ENCODE measurements around the gene GMDS.
A peak's percentile ranks its signal among the peaks of the same experiment; 100 is the strongest.
"Not testable (repeated sequence)": the region's sequence is repeated elsewhere in the genome, so short reads cannot be mapped to it uniquely, and the experiment has no call there.

Gene GMDS

DNA sequence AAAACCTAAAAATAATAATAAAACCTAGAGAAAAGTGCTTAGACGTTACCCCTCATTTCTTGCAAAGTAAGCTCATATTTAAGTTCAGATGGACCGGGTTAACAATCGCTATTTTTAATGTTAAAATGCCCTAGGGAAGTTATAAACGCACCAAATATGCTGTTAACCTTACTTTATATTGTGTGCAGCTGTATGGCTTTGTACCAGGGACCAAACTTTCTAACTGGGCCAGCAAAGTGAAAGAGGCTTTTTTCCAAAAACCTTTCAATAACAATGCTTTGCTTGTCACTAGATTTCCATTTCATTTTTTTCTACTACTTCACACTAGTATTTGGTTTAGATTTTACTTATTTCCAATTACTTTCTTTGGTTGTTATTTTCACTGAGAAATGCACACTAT, 387.2 kb downstream of the GMDS start:
- DNase-seq (ENCODE audit: low spot score): no peak

DNA sequence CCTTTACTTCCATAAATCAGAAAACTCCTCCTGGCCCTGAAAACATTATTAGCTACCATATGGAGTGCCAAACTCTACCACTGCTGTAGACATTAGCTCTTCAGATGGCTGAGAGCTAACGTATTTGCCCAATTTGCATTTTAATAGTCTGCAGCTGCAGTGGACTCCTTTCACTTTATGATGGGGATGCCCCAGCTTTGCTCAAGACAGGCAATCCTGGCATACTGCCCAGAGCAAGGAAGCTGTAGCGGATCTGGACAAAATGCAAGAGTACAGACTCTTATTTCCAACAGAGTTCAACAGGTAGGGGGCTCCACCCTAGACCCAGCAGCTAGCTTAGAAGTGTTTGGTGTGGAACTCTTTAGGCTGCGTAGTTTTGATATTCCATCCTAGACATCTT, 389.0 kb downstream of the GMDS start:
- DNase-seq (ENCODE audit: low spot score): no peak

DNA sequence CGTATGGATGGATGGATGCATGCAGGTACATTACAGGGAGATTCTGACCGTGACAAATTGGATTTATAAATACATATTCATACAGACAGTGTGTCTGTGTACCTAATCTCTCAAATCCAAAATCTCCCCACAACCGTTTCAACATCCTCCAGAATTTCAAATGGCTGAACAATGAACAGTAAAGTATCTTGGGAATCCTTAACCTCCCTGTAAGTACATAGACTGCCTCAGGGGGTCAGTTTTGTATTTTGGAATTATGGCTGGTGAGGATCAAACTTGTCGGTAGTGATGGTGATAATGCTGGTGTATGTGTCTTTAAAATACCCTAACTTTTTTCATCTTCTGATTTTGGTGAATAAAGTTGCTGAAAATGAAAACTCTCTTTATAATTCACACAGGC, 389.5 kb downstream of the GMDS start:
- DNase-seq (ENCODE audit: low spot score): no peak

DNA sequence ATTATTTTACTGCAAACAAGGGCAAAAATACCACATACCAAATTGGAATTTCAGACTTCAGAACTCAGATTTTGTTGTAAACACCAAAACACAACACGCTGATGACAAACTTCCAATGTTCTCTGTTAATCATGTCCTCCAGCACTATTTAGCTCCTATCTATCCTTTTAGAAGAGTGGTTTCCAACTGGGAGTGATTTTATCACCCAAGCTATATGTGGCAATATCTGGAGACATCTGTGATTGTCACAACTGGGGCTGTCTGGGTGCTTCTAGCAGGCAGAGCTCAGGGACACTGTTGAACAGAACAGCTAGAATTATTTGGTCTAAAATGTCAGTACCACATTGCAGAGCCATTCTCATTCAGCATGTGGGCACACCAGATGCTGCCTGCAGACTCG, 391.1 kb downstream of the GMDS start:
- no peak for DNase-seq (ENCODE audit: low spot score)

DNA sequence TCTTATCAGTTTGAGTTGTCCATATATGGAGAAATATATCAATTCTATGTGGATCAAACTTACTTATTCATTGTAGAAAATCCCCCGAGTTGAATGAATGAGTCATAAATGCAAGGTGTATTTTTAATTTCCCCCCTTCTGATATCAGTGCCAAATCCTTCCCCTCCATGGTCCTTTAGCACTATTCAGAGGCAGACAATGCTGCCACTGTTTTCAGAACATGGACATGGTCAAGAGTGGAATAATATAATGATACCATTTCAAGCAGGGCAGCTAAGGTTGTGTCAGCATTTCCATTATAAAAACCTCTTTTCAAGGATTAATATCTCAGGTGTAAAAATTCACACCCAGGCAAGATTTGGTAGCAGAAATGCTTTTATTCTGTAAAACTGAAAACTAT, 391.6 kb downstream of the GMDS start:
- DNase-seq (ENCODE audit: low spot score): no peak

DNA sequence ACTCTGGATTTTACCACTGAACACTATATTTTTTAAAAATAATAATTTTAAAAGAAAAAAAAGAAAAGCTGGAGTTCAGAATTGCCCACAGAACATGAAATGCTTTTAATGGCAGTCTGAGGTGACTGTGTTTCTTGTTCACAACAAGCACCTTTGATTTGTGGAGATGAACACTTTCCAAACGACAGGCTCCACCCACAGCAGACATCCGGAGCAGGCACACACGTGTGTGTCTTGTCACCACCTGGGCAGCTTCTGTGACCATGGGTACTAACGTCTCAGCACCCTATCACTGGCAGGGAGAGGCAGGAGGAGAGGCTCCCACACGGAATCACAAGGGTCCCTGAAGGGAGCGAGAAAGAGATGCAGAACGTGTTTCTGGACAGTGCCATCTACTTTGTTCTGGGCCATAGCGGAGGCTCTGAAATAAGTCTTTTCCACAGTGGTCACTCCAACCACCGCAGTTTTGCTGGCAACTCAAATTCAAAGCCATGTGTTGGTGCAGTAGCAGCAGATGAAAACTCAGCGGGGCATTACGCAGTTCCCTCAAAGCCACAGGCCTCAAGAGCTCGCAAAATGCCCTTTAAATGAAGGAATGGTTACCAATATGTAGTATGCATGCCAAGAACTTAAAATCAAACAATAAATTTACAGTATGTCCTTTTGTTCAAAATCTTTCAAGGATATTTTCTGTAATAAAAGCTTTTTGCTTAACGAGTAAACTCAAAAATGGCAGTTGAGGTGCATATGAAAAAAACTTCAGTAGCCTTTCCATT, 393.5 kb downstream of the GMDS start:
- DNase-seq (ENCODE audit: low spot score): no peak

DNA sequence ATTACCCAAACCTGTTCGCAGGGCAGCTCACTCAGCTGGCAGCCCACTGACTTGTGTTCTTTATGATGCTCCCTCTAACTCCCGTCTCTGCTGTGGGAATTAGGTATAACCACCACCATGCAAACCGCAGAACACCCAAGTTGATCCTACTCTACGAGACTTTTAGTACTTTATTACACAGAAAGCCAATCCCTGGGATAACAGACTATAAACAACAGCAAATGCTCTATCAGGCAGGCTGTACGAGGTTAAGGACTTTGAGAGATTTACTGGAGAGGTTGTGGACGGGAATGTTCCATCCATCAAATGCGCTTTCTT, 394.6 kb downstream of the GMDS start:
- no peak for DNase-seq (ENCODE audit: low spot score)

DNA sequence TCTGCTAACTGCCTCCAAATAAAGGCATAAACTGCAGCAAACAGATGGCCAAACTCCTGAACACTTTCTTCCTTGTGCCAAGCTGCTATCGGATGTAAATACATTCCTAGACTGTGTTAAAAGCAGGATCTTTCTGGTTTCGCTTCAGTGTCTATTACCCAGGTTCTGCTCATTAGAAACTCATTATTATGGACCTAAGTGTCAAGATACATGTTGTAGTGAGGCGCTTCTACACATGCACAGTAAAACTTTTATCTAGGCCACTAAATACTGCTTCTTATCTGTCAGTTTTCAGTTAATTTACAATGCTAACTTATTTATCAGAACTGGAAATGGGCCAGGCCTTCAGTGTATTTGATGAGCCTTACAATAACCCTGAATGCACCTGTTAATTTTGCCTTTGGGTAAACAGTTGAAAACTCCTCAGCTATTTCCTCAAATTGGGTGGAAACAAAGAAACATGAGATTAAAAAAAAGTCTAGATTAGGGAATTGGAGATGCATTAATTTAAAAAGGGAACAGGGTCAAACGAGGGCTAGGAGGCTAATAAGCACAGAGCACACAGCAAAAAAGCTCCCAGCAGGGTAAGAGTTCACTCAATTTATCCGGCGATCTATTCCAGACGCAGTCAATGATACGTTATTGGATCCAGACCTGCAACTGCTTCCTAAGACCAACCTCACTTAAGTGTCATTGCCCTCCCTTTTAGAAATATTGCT, 395.1 kb downstream of the GMDS start:
- no peak for DNase-seq (ENCODE audit: low spot score)

DNA sequence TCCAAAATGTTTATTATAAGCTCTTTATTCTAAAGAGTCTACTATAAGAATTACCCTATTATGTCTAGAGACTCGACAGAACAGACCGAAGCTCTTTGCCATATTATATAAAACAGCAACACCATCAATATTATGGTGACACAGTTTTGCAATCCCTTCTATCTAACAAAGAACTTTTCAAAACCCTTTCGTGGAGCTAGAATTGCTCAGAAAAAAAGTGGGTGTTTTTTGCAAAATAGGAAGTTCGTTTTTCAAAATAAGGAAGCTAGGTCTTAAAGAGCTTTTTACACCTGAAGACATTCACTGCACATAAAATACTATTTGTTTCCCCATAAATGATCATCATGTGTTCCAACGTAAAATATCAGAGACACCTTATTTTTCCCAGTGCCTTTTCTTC, 395.7 kb downstream of the GMDS start:
- DNase-seq (ENCODE audit: low spot score): no peak

DNA sequence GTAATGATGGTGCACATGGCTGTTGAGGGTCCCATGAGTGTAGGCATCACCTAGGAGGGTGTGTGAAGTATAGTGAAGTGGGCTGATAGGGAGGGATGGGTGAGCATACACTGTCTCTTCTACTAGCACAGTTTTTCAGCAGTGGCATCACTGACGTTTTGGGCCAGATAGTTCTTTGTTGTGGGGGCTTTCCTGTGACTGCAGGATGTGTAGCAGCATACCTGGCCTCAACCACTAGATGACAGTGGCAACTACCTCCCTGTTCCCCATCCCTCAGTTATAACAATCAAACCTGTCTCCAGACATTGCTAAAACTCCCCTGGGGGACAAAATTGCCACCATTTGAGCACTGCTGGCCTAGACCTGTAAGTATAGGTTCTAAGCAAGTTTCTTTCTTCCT, 396.7 kb downstream of the GMDS start:
- DNase-seq (ENCODE audit: low spot score): no peak

DNA sequence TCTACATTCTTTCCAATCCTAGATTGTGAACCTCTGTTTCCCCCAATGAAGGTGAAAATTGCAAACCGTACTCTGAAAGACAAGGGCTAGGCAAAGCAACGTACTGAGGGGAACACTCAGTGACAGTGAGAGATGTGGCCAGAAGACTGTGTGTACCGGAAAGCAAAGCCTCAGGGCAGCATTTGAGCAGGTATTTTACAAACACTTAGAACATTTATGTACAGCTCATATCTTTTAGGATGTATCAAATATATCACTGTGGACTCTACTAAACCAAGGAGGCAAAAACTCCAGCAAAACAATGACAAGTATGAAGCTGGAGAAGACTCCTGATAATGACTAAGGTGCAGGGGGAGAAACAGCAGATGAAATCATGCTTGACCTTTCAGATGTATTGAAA, 398.8 kb downstream of the GMDS start:
- DNase-seq (ENCODE audit: low spot score): no peak

DNA sequence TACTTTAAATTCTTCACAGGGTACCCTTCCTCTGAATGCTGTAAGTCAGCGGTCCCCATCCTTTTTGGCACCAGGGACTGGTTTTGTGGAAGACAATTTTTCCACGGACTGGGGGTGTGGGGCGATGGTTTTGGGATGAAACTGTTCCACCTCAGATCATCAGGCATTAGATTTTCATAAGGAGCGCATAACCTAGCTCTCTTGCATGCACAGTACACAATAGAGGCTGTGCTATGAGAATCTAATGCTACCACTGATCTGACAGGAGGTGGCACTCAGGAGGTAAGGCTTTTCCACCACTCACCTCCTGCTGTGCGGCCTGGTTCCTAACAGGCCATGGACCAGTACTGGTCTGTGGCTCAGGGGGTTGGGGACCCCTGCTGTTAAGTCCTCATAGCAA, 399.9 kb downstream of the GMDS start:
- DNase-seq (ENCODE audit: low spot score): not testable (repeated sequence)

DNA sequence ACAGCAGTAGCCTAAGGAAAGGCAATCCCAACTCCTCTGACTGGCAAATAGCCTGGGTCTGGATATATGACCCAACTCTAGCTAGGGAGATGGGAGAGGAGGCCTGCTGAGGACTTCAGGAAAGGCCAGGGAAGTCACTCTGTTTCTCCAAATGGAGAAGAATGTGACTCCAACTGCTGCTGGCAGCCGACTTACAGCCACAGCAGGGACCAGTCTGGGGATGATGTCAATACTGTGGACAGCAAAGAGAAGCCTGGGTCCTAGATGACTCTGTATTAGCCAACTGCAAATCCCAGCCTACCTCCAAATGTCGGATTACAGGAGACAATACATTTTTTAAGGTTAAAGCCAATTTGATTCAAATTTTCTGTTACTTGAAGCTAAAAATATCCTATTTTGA, 403.1 kb downstream of the GMDS start:
- DNase-seq (ENCODE audit: low spot score): no peak

DNA sequence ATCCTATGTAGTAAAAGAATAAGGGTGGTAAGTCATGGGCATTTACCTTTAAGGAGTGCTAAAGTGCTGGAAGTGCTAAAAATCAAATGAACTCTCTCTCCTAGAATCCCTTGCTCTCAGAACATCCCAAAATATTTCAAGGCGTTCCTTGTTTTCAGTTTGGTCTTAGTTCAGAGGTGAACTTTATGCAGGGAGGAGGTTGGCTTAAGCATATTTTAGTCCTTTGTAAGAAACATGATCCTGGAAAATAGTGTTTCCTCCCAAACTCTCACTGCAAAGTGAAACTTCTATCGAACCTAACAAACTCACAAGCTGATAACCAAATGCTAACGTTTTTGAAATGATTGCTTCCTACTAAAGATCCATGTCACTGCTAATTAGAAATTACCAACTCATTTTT, 404.3 kb downstream of the GMDS start:
- no peak for DNase-seq (ENCODE audit: low spot score)

DNA sequence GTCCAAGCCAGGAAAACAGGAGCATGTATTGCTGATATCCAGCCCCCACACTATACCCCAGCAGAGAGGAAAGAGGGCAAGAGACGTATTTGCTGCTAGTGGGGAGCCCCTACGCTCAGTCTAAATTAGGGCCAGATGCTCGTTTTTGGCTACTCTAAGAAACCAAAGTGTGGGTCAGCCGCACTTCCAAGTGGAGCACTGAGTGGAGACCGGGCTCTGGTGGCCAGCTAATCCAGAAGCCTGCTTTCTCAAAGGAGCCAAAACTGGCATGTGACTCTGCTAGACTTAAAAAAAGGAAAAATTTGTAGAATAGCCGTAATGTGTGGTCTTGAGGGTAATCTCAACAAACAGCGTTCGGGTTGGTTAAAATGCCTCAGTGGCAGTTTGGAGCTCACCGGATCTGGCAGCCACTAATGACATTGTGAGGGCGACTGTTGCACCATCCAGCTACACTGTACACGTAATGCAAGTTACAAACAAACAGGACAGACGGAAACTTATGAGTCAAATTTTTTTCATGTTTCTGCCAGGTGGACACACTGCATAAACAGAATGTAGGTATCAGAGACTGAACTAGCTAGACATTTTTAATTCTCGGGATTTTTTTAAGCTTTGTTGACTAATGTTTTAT, 404.8 kb downstream of the GMDS start:
- DNase-seq (ENCODE audit: low spot score): no peak

DNA sequence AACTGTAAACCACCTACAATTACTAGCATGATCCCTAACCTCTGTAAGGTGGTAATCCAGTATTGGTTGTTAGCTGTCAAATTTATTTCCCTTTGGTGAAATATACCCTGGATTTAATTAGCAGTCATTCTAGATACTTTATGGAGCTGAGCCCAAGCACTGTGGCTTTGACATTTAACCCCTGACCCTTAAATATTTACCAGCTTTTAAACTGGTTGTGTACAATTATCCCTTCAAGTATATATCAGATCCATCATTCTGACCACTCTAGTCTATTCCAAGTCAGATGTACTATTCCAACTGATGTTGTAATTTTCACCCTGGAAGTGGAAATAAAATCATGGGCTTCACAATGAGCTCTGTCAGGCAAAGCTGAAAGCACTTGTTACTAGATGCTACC, 406.0 kb downstream of the GMDS start:
- DNase-seq (ENCODE audit: low spot score): no peak

DNA sequence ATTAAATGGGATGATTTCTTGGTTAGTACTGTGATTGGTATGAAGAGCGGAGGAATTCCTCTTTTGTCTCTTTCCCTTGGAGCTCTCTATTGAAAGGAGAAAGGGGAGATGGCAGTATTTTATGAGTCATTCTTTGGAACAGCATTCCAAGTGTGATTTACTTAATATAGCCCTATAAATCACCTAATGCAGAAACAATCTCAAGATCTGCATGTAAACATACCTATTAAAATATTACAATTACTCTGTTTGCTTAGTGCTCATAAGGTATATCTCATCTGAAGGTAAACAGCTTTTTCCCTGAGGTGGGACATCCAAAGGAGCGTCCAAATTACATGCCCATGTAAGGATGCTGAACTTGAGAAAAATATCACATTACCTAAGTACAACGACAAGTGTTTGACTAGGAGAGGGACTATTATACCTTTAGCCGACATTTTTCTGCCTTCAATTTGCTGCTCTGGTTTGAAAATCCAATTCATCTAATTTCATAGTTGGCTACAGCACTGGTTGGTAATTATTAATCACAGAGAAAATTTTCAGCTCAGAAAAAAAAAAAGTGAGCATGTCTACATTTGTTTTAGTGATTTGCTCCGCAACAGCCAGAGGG, 406.7 kb downstream of the GMDS start:
- DNase-seq (ENCODE audit: low spot score): peak; percentile 15

DNA sequence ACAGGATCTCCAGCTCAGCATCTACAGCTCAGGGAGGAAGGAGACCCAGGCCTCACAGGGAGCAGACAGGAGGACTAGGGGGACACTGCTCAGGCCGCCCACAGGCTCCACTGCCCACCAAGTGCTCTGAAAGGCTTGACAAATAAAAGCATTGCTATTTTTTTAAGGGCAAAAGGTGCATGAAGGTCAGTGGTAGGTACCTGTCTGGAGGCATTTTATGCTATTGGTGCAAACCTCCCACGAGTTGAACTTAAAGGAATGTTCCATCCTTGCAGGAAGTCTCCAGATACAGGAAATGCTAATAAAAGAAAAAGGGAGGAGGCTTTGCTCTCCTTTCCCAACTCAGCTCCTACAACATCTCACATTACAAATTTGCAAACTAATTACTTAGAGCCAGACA, 407.6 kb downstream of the GMDS start:
- no peak for DNase-seq (ENCODE audit: low spot score)

DNA sequence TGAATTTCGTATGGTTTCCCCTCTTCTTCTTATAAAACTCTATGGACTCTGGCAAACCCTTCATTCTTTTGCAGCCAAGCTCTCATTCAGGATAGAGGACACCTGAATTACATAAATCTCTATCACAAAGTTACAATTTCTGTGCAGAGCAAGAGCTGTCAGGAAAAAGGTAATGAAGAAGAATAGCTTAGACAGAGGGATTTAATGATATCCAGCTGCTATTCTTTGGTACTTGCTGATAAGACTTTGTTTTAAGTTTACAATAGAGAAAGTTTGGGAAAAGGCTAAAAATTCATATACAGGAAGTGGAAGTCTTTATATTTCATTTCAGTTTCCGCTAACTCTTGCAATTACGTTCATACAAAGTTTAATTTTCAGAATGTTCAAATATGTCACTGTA, 408.7 kb downstream of the GMDS start:
- no peak for DNase-seq (ENCODE audit: low spot score)

DNA sequence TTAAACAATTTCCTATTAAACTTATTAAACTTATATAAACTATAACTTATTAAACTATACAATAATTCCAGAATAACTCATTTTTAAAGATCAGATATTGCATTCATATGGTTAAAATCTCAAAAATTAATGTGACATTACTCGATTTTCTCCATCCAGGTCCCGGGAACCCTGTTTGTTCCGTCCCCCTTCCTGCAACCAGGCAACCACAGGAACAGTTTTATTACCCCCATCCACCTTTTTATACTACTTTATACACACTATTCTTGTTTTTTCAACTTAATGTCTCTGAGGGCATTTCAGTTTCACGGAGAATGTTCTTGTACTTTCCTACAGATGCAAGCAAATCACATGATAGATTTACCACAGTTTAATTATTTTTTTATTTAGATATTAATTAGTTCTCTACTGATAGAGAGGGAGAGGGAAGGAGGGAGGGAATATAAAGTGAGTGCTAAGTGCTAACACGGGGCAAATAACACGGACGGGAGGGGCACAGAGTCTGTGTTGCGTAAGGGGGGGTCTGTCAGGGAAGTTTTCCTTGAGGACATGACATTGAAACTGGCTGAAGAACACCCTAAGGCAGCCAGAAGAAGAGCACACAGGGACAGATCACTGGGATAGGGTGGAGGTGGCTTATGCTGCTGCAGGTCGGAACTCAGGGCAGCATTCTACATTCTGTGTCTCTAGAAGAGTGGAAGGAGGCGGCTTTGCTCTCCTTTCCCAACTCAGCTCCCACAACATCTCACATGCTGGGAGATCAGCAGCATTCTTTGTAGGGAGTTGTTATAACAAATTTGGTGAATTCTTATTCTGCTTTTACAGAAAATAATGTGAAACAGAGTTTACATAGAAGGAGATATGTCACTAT, 410.5 kb downstream of the GMDS start:
- no peak for DNase-seq (ENCODE audit: low spot score)

DNA sequence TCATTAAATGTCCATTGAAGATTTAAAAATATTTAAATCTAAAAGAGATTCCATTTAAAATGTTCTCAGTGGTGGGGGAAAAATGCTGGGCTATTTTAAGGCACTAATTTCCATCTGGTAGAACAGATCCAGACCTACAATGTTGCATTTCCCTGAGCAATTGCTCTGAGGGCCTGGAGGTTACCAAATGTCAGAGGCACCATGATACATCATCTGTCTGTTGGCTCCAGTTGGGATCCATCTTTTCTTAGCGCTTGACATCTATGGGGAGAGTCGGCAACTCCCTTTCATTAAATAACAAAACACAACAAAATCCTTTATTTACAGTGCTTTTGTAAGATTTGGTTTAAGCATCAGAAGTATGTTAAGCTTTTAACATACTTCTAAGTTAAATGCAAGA, 411.2 kb downstream of the GMDS start:
- no peak for DNase-seq (ENCODE audit: low spot score)

Measured in GM03348 (cell line).